GM12878 (cell line): ENCODE measurements around the gene FBXL15. TPM values are rescaled to one million over a fixed set of nuclear protein-coding genes. Genes with fewer than 3 reads are reported as not detected.

ENCODE experiments used
- ATAC-seq: fragments of 200-7000 bp; cut with Tn5 transposase; 3 replicates; pipeline ENCODE4 v1.9.1; 2020; ENCODE audit warnings: mild to moderate bottlenecking, moderate library complexity
- BruUV-seq: library from RNA; stranded (reverse); fragments of 400-500 nt; replicated peaks from 2 replicates; lab custom pipeline; 2021; lab: Mats Ljungman, UMichigan
- CTCF ChIA-PET: fragments of 300-600 bp; sonication (Branson Sonifier 250); formaldehyde crosslinking; extraction: SDS; loops from one replicate; lab custom pipeline; 2021; ENCODE audit warnings: inconsistent platforms; lab: Yijun Ruan, JAX
- POLR2A ChIA-PET: fragments of 350-600 bp; formaldehyde crosslinking; extraction: SDS; loops from one replicate; lab custom pipeline; 2021; ENCODE audit warnings: inconsistent platforms; lab: Charles Lee
- RAD21 ChIA-PET: fragments of 300-600 bp; sonication (Branson Sonifier 250); formaldehyde crosslinking; loops from one replicate; lab custom pipeline; 2023; ENCODE audit warnings: antibody characterized with exemption; ENCODE audit not compliant: unreplicated experiment; lab: Charles Lee
- SMC1A ChIA-PET: fragments of 300-600 bp; sonication (Branson Sonifier 250); formaldehyde crosslinking; loops from one replicate; lab custom pipeline; 2023; ENCODE audit not compliant: unreplicated experiment, uncharacterized antibody; lab: Charles Lee
- DNase-seq: peaks from one replicate; pipeline ENCODE4 v3.0.0-alpha.2; 2011; ENCODE audit warnings: low read depth, low spot score
- FAIRE-seq: peaks from 3 replicates; lab custom pipeline; 2011; peaks lifted over from hg19 to GRCh38; lab: Jason Lieb, UNC
- H2AFZ ChIP-seq: 2 replicates; pipeline ENCODE4 v1.6.0; 2011; ENCODE audit warnings: low read depth, low read length, control low read depth; ENCODE audit not compliant: control insufficient read depth
- H3K27ac ChIP-seq: 2 replicates; pipeline ENCODE4 v1.5.1; 2011; ENCODE audit warnings: control low read depth; ENCODE audit not compliant: control insufficient read depth, insufficient read depth
- H3K27me3 ChIP-seq, 2 experiments: replicated peaks in 1 of 2; 2 replicates each; pipeline versions ENCODE4 v1.6.0 to v1.6.1; 2011; ENCODE audit warnings: low read length in 1 of 2; ENCODE audit not compliant: control insufficient read depth in 2 of 2, insufficient read depth in 2 of 2
- H3K36me3 ChIP-seq, 2 experiments: 2 replicates each; pipeline ENCODE4 v1.5.1; 2011; ENCODE audit warnings: low read length in 1 of 2; ENCODE audit not compliant: control insufficient read depth in 2 of 2, insufficient read depth in 2 of 2
- H3K4me1 ChIP-seq: 2 replicates; pipeline ENCODE4 v1.6.1; 2011; ENCODE audit warnings: mild to moderate bottlenecking, low read length, moderate library complexity, mixed read lengths; ENCODE audit not compliant: control insufficient read depth, insufficient read depth
- H3K4me2 ChIP-seq: 2 replicates; pipeline ENCODE4 v1.6.0; 2011; ENCODE audit warnings: control low read depth; ENCODE audit not compliant: control insufficient read depth, insufficient read depth
- H3K4me3 ChIP-seq: fragments of 200-600 bp; sonication (generic); 2 replicates; pipeline ENCODE4 v1.5.1; 2016
- H3K79me2 ChIP-seq: 2 replicates; pipeline ENCODE4 v1.6.0; 2011; ENCODE audit warnings: low read length; ENCODE audit not compliant: control insufficient read depth, insufficient read depth
- H3K9ac ChIP-seq: 2 replicates; pipeline ENCODE4 v1.8.0; 2011; ENCODE audit warnings: low read length, control low read depth, mixed read lengths; ENCODE audit not compliant: control insufficient read depth, insufficient read depth
- H3K9me3 ChIP-seq: replicated peaks from 3 replicates; pipeline ENCODE4 v1.5.1; 2011; ENCODE audit warnings: mild to moderate bottlenecking, low read length; ENCODE audit not compliant: control insufficient read depth, insufficient read depth
- H4K20me1 ChIP-seq: 2 replicates; pipeline ENCODE4 v1.6.0; 2011; ENCODE audit not compliant: control insufficient read depth, insufficient read depth
- ASH2L ChIP-seq: fragments of 300-600, 200-600 bp; sonication (generic); IDR thresholded peaks from 2 replicates; pipeline ENCODE4 v1.6.1; 2017; ENCODE audit warnings: low read depth, mild to moderate bottlenecking, borderline replicate concordance
- CBX3 ChIP-seq: fragments of 200-600 bp; sonication (generic); IDR thresholded peaks from 2 replicates; pipeline ENCODE4 v1.6.1; 2016; ENCODE audit warnings: low read depth, borderline replicate concordance
- CUX1 ChIP-seq: IDR thresholded peaks from 2 replicates; pipeline ENCODE4 v1.6.1; 2012; ENCODE audit warnings: improper control_type of control experiment, low read depth, low read length; ENCODE audit not compliant: insufficient replicate concordance
- E2F4 ChIP-seq: IDR thresholded peaks from 2 replicates; pipeline ENCODE4 v1.6.1; 2012; ENCODE audit warnings: low read depth, low read length, improper control_type of control experiment
- ETV6 ChIP-seq, 2 experiments: fragments of 450-650 bp in 1 of 2; IDR thresholded peaks in 1 of 2; conservative IDR thresholded peaks in 1 of 2; 2 replicates each; pipeline ENCODE4 v1.6.1; 2014; ENCODE audit warnings: antibody characterized with exemption in 1 of 2, borderline replicate concordance in 1 of 2, low read depth in 1 of 2, mild to moderate bottlenecking in 1 of 2, moderate library complexity in 1 of 2
- LARP7 ChIP-seq: fragments of 450-650 bp; IDR thresholded peaks from 2 replicates; pipeline ENCODE4 v1.6.1; 2017; ENCODE audit warnings: mild to moderate bottlenecking
- MEF2A ChIP-seq: IDR thresholded peaks from 2 replicates; pipeline ENCODE4 v1.6.1; 2011; ENCODE audit warnings: low read depth, mild to moderate bottlenecking, low read length, moderate library complexity; ENCODE audit not compliant: insufficient read depth
- USF1 ChIP-seq: IDR thresholded peaks from 2 replicates; pipeline ENCODE4 v1.6.1; 2011; ENCODE audit warnings: borderline replicate concordance, low read depth, mild to moderate bottlenecking, moderate library complexity, mixed read lengths, low read length; ENCODE audit not compliant: insufficient read depth; ENCODE audit errors: extremely low read length
- WGBS: methylation state at CpG from one replicate; pipeline ENCODE4 v1.1.6; 2016; ENCODE audit warnings: low lambda C conversion rate; ENCODE audit not compliant: insufficient replicate concordance, insufficient coverage; ENCODE audit errors: missing lambda C conversion rate; 5-methylcytosine and 5-hydroxymethylcytosine counted together
- in situ Hi-C: fragments of 300-500 bp; cut with MboI; formaldehyde crosslinking; loops from 9 replicates; pipeline ENCODE4 v1.14.3; 2018; ENCODE audit warnings: mixed read lengths
- intact Hi-C: fragments of 100-400 bp; cut with micrococcal nuclease; formaldehyde crosslinking; loops from one replicate; pipeline ENCODE4 v1.14.2; 2022; ENCODE audit not compliant: unreplicated experiment
- polyA plus RNA-seq, 11 experiments: library from polyadenylated mRNA; depleted of rRNA in 4 of 11; unstranded in 6 of 11; stranded (reverse) in 5 of 11; fragments of >200 nt; fragmentation: Nextera tagmentation in 4 of 11; fragmentation: Illumina TruSeq in 1 of 11; extraction: Ambion mirVana in 4 of 11; extraction: Trizol in 1 of 11; gene quantifications; 1 replicate in 1 of 11; 2 replicates in 10 of 11; pipeline versions ENCODE4 v1.2.1 to v1.2.3, GENCODE V29; 2011 to 2016; ENCODE audit warnings: inconsistent platforms in 2 of 11, missing spikeins in 2 of 11, low read depth in 1 of 11
- total RNA-seq, 4 experiments: library from RNA; depleted of rRNA in 3 of 4; stranded (reverse); fragments of >200 nt in 3 of 4; fragmentation: Illumina TruSeq in 1 of 4; extraction: Trizol in 1 of 4; gene quantifications; 2 replicates each; pipeline versions ENCODE4 v1.2.1 to v1.2.3, GENCODE V29; 2013 to 2021

The FBXL15 gene
- total and polyA plus RNA-seq, 10 of the 15 experiments (the other 5 are each of a cell fraction or from before 2014, with no cell fraction given): 0.13 to 21.3 (median 7.9) TPM

- no peak for TF ChIP-seq MEF2A
Observed at GRCh38 chr10:102411341-102412255, 9.0 kb upstream of the FBXL15 start (continued).

- intact Hi-C loops (no loop called here), in situ Hi-C loops (no loop called here)
- WGBS: 64% methylated on average over 10 of the region's 10 CpGs
- Histone ChIP-seq H3K9me3 (no peaks in the 10 kb centered on the region), H2AFZ (no peak overlapping the region), H3K36me3 (no peaks in the 10 kb centered on the region), H3K27me3 (peaks cover 17 to 21% of the 10 kb centered on the region in 2 experiments), H3K27ac (no peak overlapping the region), H3K79me2 (no peaks in the 10 kb centered on the region), H4K20me1 (peaks cover 5% of the 10 kb centered on the region; the same call in 1 of the 2 replicates), H3K4me2 (no peak overlapping the region), H3K9ac (no peak overlapping the region), H3K4me1 (peaks cover 9% of the 10 kb centered on the region), H3K4me3 (no peak overlapping the region)
- ChIA-PET SMC1A (interaction anchor here (1.4 kb wide), 1 partner anchor 8 kb away, joined by 5 read pairs; the partner anchor contains the start of gene FBXL15), POLR2A (interaction anchor here (0.6 to 2.1 kb wide), 3 partner anchors 9 to 26 kb away, joined by 3 to 9 read pairs (median 3); partner anchors contain the start of gene NFKB2), CTCF (interaction anchor here (0.8 to 1.7 kb wide), 3 partner anchors 9 to 67 kb away, joined by 3 to 4 read pairs (median 3); no protein-coding TSS in a partner anchor), RAD21 (interaction anchor here (0.5 to 1.1 kb wide), 2 partner anchors 39 to 334 kb away, joined by 3 to 6 read pairs; partner anchors contain the start of gene C10orf95)
- DNase-seq (no peak), FAIRE-seq (no peak), ATAC-seq (no peak)
- BruUV-seq: no TSS peak
- TF ChIP-seq E2F4: no peak
- no peak for TF ChIP-seq ETV6 (conservative IDR thresholded peaks at IDR 0.05 in 1 of 2, IDR thresholded peaks at IDR 0.05 in 1 of 2; ENCODE audit: borderline replicate concordance in 1 of 2, low read depth in 1 of 2)
- no peak for TF ChIP-seq LARP7
- no peak for TF ChIP-seq CUX1
- no peak for TF ChIP-seq USF1
- no peak for TF ChIP-seq ASH2L
- TF ChIP-seq CBX3: no peak
Observed at GRCh38 chr10:102412293-102412692, 8.3 kb upstream of the FBXL15 start.
